RWPE2 (cell line): ENCODE data around the gene EWSR1.

ENCODE experiments used
- ATAC-seq: fragments of 200-7000 bp; cut with Tn5 transposase; 3 replicates; pipeline ENCODE4 v1.9.1; 2021; ENCODE audit warnings: low read depth
- DNase-seq: peaks from one replicate; pipeline ENCODE4 v3.0.0-alpha.2; 2020; ENCODE audit warnings: low spot score
- H3K27ac ChIP-seq: fragments of 450-650 bp; 2 replicates; pipeline ENCODE4 v1.5.1; 2017; ENCODE audit warnings: mild to moderate bottlenecking; ENCODE audit not compliant: poor library complexity, severe bottlenecking
- H3K27me3 ChIP-seq: fragments of 250-450 bp; sonication (Bioruptor Pico); 2 replicates; pipeline ENCODE4 v1.5.1; 2021; ENCODE audit warnings: mild to moderate bottlenecking, moderate library complexity; ENCODE audit not compliant: insufficient read depth, poor library complexity, severe bottlenecking
- H3K36me3 ChIP-seq: fragments of 250-450 bp; sonication (Bioruptor Pico); 2 replicates; pipeline ENCODE4 v1.5.1; 2020; ENCODE audit warnings: low read depth, mild to moderate bottlenecking, moderate library complexity
- H3K4me1 ChIP-seq: fragments of 250-450 bp; sonication (Bioruptor Pico); 2 replicates; pipeline ENCODE4 v1.5.1; 2021; ENCODE audit warnings: mild to moderate bottlenecking, moderate library complexity; ENCODE audit not compliant: insufficient read depth, poor library complexity, severe bottlenecking
- H3K4me3 ChIP-seq: fragments of 250-450 bp; sonication (Bioruptor Pico); 2 replicates; pipeline ENCODE4 v1.5.1; 2021; ENCODE audit warnings: mild to moderate bottlenecking, moderate library complexity; ENCODE audit not compliant: severe bottlenecking
- H3K9me3 ChIP-seq: fragments of 250-450 bp; sonication (Bioruptor Pico); 2 replicates; pipeline ENCODE4 v1.5.1; 2021; ENCODE audit warnings: mild to moderate bottlenecking, moderate library complexity; ENCODE audit not compliant: severe bottlenecking
- TF ChIP-seq, protein P1 (sequence below): fragments of 450-650 bp; IDR thresholded peaks from one replicate; pipeline ENCODE4 v1.5.1; 2017; ENCODE audit warnings: mild to moderate bottlenecking, moderate library complexity; ENCODE audit not compliant: poor library complexity, severe bottlenecking

EWSR1 gene

DNA sequence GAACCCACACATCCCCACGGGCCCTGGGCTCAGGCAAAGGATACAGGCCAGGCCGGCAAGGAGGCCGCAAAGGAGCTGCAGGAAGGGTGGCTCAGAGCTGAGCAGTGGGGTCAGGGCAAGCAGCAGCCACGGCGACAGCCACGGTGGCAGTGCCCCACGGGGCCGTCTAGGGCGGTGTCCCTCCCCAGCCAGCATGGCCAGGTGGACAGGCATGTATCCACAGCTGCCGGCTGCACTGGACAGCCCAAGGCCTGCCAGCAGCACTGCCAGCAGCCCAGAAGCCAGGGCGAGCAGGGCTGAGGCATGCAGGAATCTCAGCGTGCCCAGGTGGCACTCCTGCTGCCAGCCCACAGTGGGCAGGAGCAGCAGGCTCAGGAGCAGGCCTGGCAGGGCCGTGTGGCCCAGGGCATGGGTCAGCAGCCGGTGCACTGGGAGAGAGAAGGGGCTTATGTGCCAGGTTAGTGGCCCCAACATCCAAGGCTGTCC lies 4.2 kb upstream of the EWSR1 start:
- TF ChIP-seq, protein P1, sequence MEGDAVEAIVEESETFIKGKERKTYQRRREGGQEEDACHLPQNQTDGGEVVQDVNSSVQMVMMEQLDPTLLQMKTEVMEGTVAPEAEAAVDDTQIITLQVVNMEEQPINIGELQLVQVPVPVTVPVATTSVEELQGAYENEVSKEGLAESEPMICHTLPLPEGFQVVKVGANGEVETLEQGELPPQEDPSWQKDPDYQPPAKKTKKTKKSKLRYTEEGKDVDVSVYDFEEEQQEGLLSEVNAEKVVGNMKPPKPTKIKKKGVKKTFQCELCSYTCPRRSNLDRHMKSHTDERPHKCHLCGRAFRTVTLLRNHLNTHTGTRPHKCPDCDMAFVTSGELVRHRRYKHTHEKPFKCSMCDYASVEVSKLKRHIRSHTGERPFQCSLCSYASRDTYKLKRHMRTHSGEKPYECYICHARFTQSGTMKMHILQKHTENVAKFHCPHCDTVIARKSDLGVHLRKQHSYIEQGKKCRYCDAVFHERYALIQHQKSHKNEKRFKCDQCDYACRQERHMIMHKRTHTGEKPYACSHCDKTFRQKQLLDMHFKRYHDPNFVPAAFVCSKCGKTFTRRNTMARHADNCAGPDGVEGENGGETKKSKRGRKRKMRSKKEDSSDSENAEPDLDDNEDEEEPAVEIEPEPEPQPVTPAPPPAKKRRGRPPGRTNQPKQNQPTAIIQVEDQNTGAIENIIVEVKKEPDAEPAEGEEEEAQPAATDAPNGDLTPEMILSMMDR: no peak
- Histone ChIP-seq H3K36me3 (peaks cover 22% of the 10 kb centered on the region), H3K4me3 (no peak overlapping the region), H3K27me3 (no peaks in the 10 kb centered on the region), H3K27ac (no peak overlapping the region), H3K9me3 (no peaks in the 10 kb centered on the region), H3K4me1 (peaks cover 3% of the 10 kb centered on the region)
- DNase-seq (no peak), ATAC-seq (no peak)

DNA sequence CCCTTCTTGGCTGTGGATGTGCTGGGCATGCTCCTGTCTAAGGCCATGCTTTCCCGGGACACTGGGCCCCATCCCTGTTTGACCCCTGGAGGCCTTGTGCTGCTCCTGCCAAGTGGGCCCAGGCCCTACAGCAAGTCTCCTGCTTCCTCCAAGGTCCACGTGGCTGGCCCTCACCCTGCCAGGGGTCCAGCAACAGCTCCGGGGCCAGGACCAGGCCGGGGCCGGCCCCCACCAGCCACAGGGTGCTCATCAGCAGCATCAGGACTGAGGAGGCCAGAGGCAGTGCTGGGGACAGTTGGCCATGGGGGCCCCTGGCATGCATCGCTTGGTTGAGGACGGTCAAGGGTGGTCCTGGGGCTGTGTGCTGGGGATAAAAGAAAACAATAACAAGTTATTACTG lies 2.8 kb upstream of the EWSR1 start:
- DNase-seq (no peak), ATAC-seq (no peak)
- Histone ChIP-seq H3K4me1 (peaks cover 7% of the 10 kb centered on the region), H3K9me3 (no peaks in the 10 kb centered on the region), H3K27me3 (no peaks in the 10 kb centered on the region), H3K36me3 (peaks cover 37% of the 10 kb centered on the region), H3K27ac (no peak overlapping the region), H3K4me3 (no peak overlapping the region)
- TF ChIP-seq, protein P1: no peak

DNA sequence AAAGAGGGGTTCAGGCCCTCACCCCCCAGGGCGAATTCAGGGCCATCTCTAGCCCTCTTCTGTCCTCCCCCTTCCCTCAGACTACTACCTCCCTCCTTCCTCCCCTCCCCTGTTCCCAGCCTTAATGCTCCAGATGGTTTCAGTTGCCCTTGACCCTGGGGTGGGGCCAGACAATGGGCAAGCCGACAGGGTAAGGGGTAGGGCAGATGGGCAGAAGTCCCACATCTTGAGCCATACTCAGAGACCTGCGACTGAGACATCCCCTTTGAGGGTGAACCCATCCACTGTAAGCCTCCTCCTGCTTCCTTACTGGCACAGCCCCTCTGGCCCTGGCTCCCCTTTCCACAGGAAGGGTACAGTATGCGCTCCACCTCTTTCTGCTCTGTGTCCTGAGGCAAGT lies 2.1 kb upstream of the EWSR1 start:
- H3K9me3 ChIP-seq: no peaks in the 10 kb centered on the region
- TF ChIP-seq, protein P1: no peak
- ATAC-seq: no peak
- peaks cover 13% of the 10 kb centered on the region for H3K4me1 ChIP-seq
- DNase-seq: no peak
- H3K4me3 ChIP-seq: no peak overlapping the region
- peaks cover 43% of the 10 kb centered on the region for H3K36me3 ChIP-seq
- H3K27ac ChIP-seq: no peak overlapping the region
- no peaks in the 10 kb centered on the region for H3K27me3 ChIP-seq

DNA sequence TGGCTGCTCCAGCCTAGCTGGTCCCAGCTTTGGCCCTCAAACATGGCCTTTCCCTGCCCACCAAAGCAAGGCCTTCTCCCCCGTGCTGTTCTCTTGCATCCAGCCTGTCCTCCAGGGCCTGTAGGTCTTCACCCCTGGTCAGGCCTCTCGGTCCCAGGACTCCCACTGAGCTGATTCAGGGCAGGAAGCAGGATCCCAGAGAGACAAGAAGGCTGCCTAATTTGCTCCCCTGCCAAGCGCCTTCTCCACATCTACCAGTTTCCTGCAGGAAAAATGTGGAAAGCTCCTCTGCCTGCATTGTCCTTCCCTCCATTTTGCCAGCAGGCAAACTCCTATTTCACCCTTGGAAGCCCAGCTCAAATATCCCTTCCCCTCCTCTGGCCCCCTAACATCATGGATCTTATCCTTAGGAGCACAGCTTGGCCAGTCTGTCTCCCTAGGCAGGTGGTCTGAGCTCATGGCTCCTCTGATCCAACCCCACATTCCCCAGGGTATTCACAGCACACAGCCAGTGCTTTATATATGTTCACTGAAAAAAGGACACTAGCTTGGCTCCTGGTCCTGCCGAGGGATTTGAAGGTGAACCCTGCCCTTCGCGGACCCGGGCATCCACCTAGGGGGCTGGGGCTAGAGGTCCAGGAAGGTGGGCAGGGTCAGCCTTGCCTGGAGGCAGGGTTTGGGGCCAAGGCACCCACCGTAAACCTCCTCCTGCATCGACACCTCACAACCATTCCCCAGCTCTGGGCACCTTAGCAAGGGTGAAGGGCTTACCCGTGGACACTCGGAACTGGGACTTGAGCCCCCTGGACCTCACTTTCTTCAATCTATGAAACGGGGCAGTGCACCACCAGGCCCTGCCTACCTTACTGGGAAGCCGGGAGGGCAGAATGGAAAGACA lies 1.3 kb upstream of the EWSR1 start:
- Histone ChIP-seq H3K27ac (peak overlapping the region; percentile 84), H3K36me3 (peaks cover 52% of the 10 kb centered on the region), H3K4me3 (peak overlapping the region; percentile 93), H3K9me3 (no peaks in the 10 kb centered on the region), H3K27me3 (no peaks in the 10 kb centered on the region), H3K4me1 (peaks cover 20% of the 10 kb centered on the region)
- ATAC-seq (no peak), DNase-seq (no peak)
- TF ChIP-seq, protein P1: no peak

DNA sequence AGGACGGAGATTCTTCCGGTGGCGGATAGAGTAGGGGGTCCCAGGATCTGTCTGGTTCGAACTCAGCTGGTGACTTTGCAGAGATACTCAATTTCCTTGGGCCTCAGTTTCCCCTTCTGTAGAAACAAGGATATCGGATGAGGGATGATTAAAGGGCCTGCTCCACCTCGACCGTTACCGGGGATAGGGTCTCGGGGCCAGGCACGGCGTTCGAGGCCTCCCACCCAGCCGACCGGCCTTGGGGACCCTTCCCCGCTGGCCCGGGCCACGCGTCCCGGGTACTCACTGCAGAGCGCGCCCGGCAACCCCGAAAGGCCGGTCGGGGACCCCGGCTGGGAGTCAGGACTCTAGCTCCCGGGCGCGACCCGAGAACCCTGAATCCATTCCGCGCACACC lies 608 bp upstream of the EWSR1 start:
- no peaks in the 10 kb centered on the region for H3K9me3 ChIP-seq
- H3K4me1 ChIP-seq: peaks cover 20% of the 10 kb centered on the region
- no peak for ATAC-seq
- peak overlapping the region; percentile 93 for H3K4me3 ChIP-seq
- TF ChIP-seq, protein P1: no peak
- DNase-seq: no peak
- peaks cover 58% of the 10 kb centered on the region for H3K36me3 ChIP-seq
- H3K27me3 ChIP-seq: no peaks in the 10 kb centered on the region
- peak overlapping the region; percentile 84 for H3K27ac ChIP-seq
